ENCODE data around the gene STXBP6. TPM values are rescaled to one million over a fixed set of nuclear protein-coding genes. Genes with fewer than 3 reads are reported as not detected.
A peak's percentile ranks its signal among the peaks of the same experiment; 100 is the strongest.

The STXBP6 gene
- total and polyA plus RNA-seq, 10 of the 15 experiments (the other 5 are each of a cell fraction or from before 2014, with no cell fraction given), result 1.2 to 47.3 (median 1.9) TPM

DNA sequence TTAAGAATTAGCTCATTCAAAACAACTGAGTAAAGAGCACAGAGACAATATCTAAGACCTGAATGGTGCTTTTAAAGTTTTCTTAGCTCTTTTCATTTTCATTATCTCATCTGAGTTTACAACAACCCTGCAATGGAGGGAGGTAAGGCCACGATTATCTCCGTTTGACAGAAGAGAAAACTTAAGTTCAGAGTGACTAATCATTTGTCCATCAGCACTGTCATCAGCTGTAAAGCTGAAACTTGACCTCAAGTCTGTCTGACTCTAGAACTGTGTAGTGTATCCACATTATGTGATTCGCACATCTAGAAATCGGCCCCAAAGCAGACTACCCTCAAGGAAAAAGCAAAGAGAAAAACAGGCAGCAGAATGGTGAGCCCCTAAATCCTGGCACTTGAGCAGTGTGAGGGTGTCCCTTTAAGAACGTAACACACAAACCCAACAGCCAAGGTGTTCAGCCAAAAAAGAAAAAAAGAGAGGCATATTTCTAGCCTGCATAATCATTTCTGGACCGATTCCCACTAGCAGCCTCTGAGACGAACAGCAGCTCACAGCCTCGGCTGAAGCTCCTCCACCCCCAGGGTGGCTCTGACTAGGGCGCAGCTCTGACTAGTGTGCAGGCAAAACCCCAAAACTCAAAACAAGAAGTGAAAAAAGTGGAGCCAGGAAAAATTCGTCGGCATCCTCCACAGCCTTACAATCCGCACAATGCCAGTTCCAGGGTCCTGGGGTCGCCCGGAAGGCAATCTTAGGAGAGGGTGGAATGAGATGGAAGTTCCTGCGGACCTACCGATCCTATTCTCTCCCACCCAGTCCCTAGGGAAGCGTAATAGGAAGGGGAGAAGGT is 1.6 kb downstream of the STXBP6 start:
- in situ Hi-C loops (cut with MboI), result no loop called here
- Histone ChIP-seq H3K9me3 (replicated peaks; ENCODE audit: control insufficient read depth, insufficient read depth, low read length) (no peaks in the 10 kb centered on the region), H3K79me2 (ENCODE audit: control insufficient read depth, insufficient read depth, low read length) (no peaks in the 10 kb centered on the region), H2AFZ (ENCODE audit: control insufficient read depth, low read depth, low read length) (no peak overlapping the region), H3K27me3 (replicated peaks in 1 of 2; ENCODE audit: control insufficient read depth in 2 of 2, insufficient read depth in 2 of 2, low read length in 1 of 2) (peaks cover 0 to 12% of the 10 kb centered on the region in 2 experiments; a peak in 1 of 4 replicates), H3K4me2 (ENCODE audit: control insufficient read depth, insufficient read depth) (no peak overlapping the region), H3K4me3 (no peak overlapping the region), H4K20me1 (ENCODE audit: control insufficient read depth, insufficient read depth) (no peaks in the 10 kb centered on the region), H3K36me3 (ENCODE audit: control insufficient read depth in 2 of 2, insufficient read depth in 2 of 2, low read length in 1 of 2) (no peaks in the 10 kb centered on the region), H3K9ac (ENCODE audit: control insufficient read depth, insufficient read depth, low read length) (no peak overlapping the region), H3K27ac (ENCODE audit: control insufficient read depth, insufficient read depth) (no peak overlapping the region), H3K4me1 (ENCODE audit: control insufficient read depth, insufficient read depth, low read length) (no peaks in the 10 kb centered on the region)
- SMC1A ChIA-PET (ENCODE audit: uncharacterized antibody, unreplicated experiment), result interaction anchor here (0.6 to 4.5 kb wide), 23 partner anchors 8 to 315 kb away, joined by 3 to 25 read pairs (median 5); no protein-coding TSS in a partner anchor
- RAD21 ChIA-PET (ENCODE audit: unreplicated experiment), result interaction anchor here (0.9 to 2.9 kb wide), 8 partner anchors 20 to 339 kb away, joined by 3 to 27 read pairs (median 3); no protein-coding TSS in a partner anchor
- DNase-seq (ENCODE audit: low read depth, low spot score) (no peak), FAIRE-seq (no peak), ATAC-seq (peak; percentile 25)
- WGBS (ENCODE audit: insufficient coverage, insufficient replicate concordance, low lambda C conversion rate, missing lambda C conversion rate), result 37% methylated on average over 16 of the region's 17 CpGs
- intact Hi-C loops (cut with micrococcal nuclease; ENCODE audit: unreplicated experiment), result no loop called here
- BruUV-seq (replicated peaks), result no TSS peak
- POLR2A ChIA-PET, result no interaction called here
- TF ChIP-seq RFX5 (IDR thresholded peaks at IDR 0.05; ENCODE audit: low read depth, low read length) (no peak), SMAD1 (IDR thresholded peaks at IDR 0.05; ENCODE audit: low read depth, partially characterized antibody) (no peak), EGR1 (IDR thresholded peaks at IDR 0.05; ENCODE audit: borderline replicate concordance in 1 of 2, low read depth in 2 of 2, low read length in 2 of 2) (no peak), CBX5 (IDR thresholded peaks at IDR 0.05; ENCODE audit: low read depth) (no peak), MEF2A (IDR thresholded peaks at IDR 0.05; ENCODE audit: insufficient read depth, low read depth, low read length) (no peak), TAF1 (IDR thresholded peaks at IDR 0.05; ENCODE audit: borderline replicate concordance, low read depth, low read length) (no peak), POLR2AphosphoS5 (IDR thresholded peaks at IDR 0.05; ENCODE audit: low read length) (no peak), HSF1 (IDR thresholded peaks at IDR 0.05; ENCODE audit: low read depth, low read length) (no peak), MYB (IDR thresholded peaks at IDR 0.05; ENCODE audit: borderline replicate concordance, low read depth, low read length) (no peak), BACH1 (IDR thresholded peaks at IDR 0.05; ENCODE audit: borderline replicate concordance) (no peak), CREM (IDR thresholded peaks at IDR 0.05; ENCODE audit: low read depth) (no peak), CHD2 (IDR thresholded peaks at IDR 0.05; ENCODE audit: borderline replicate concordance, low read depth, low read length) (no peak), RB1 (IDR thresholded peaks at IDR 0.05; ENCODE audit: borderline replicate concordance) (no peak), EP300 (IDR thresholded peaks at IDR 0.05; ENCODE audit: borderline replicate concordance in 1 of 2, control insufficient read depth in 1 of 2, low read depth in 2 of 2, low read length in 2 of 2) (no peak), RUNX3 (IDR thresholded peaks at IDR 0.05; ENCODE audit: low read length) (no peak), CTCF (IDR thresholded peaks at IDR 0.05 in 2 of 3, conservative IDR thresholded peaks at IDR 0.05 in 1 of 3; ENCODE audit: control insufficient read depth in 2 of 3, extremely low read depth in 1 of 3, insufficient read depth in 1 of 3, low read depth in 3 of 3, low read length in 3 of 3) (no peak), POLR2AphosphoS2 (IDR thresholded peaks at IDR 0.05; ENCODE audit: low read depth, low read length) (no peak), SREBF1 (IDR thresholded peaks at IDR 0.05; ENCODE audit: low read length) (no peak), YBX1 (IDR thresholded peaks at IDR 0.05) (no peak), SIX5 (IDR thresholded peaks at IDR 0.05; ENCODE audit: low read depth, low read length, severe bottlenecking) (no peak)
- CTCF ChIA-PET, result interaction anchor here (0.7 to 3.7 kb wide), 8 partner anchors 12 to 339 kb away, joined by 3 to 15 read pairs (median 4); no protein-coding TSS in a partner anchor
